GM18867 (cell line): ENCODE measurements around the gene SUN5.
"Not testable (repeated sequence)": the region's sequence is repeated elsewhere in the genome, so short reads cannot be mapped to it uniquely, and the experiment has no call there.

ENCODE experiments used
- ATAC-seq: cut with Tn5 transposase; IDR thresholded peaks from one replicate; pipeline ENCODE4 v1.9.1; 2021; ENCODE audit warnings: mild to moderate bottlenecking, moderate library complexity; ENCODE audit not compliant: unreplicated experiment

SUN5 gene

GRCh38 chr20:33004141-33004751 lies at the start of gene SUN5:
TSS of gene SUN5 (minus strand) at chr20:33004433. CDS start at chr20:33004340, 93 bp downstream.
- no peak for ATAC-seq

GRCh38 chr20:33053291-33054106 lies 49.3 kb upstream of the SUN5 start, which contains the start of gene BPIFB3:
TSS of gene BPIFB3 (plus strand) at chr20:33053903. CDS start at chr20:33055436, 1,533 bp downstream.
- ATAC-seq: no peak

GRCh38 chr20:33051333-33051732 lies 47.1 kb upstream of the SUN5 start:
- no peak for ATAC-seq

GRCh38 chr20:33046412-33046811 lies 42.2 kb upstream of the SUN5 start:
- no peak for ATAC-seq

- not testable (repeated sequence) for ATAC-seq
Observed at GRCh38 chr20:33045129-33045721, 41.0 kb upstream of the SUN5 start.

GRCh38 chr20:33043731-33044181 lies 39.5 kb upstream of the SUN5 start:
- no peak for ATAC-seq

- no peak for ATAC-seq
Observed at GRCh38 chr20:33042983-33043730, 38.9 kb upstream of the SUN5 start.

GRCh38 chr20:33042430-33042829 lies 38.2 kb upstream of the SUN5 start:
- no peak for ATAC-seq

- ATAC-seq: no peak
Observed at GRCh38 chr20:33038243-33038642, 34.0 kb upstream of the SUN5 start.

- ATAC-seq: no peak
Observed at GRCh38 chr20:33037456-33037855, 33.2 kb upstream of the SUN5 start.

GRCh38 chr20:33034901-33035492 lies 30.8 kb upstream of the SUN5 start:
- ATAC-seq: no peak

GRCh38 chr20:33034115-33034514 lies 29.9 kb upstream of the SUN5 start:
- no peak for ATAC-seq

GRCh38 chr20:33033381-33033780 lies 29.1 kb upstream of the SUN5 start:
- no peak for ATAC-seq

- no peak for ATAC-seq
Observed at GRCh38 chr20:33032555-33032954, 28.3 kb upstream of the SUN5 start.

GRCh38 chr20:33031531-33031930 lies 27.3 kb upstream of the SUN5 start, which contains the start of gene BPIFB6:
TSS of gene BPIFB6 (plus strand) at chr20:33031648. CDS start at chr20:33031648, 0 bp downstream.
- no peak for ATAC-seq

- ATAC-seq: no peak
Observed at GRCh38 chr20:33030569-33030968, 26.3 kb upstream of the SUN5 start.

GRCh38 chr20:33030076-33030475 lies 25.8 kb upstream of the SUN5 start:
- ATAC-seq: no peak

GRCh38 chr20:33028875-33029274 lies 24.6 kb upstream of the SUN5 start:
- ATAC-seq: no peak

GRCh38 chr20:33027769-33028751 lies 23.8 kb upstream of the SUN5 start:
- ATAC-seq: no peak
